Smooth muscle cell (in vitro differentiated cells): ENCODE data around the gene SSBP3. TPM values are rescaled to one million over a fixed set of nuclear protein-coding genes. Genes with fewer than 3 reads are reported as not detected.

ENCODE experiments used
- DNase-seq: peaks from one replicate; lab custom pipeline; 2025; ENCODE audit not compliant: unreplicated experiment; lab: John Stamatoyannopoulos, UW
- H2AFZ ChIP-seq: fragments of 200-600 bp; sonication (generic); 2 replicates; pipeline ENCODE4 v1.6.0; 2016; ENCODE audit warnings: antibody characterized with exemption, low read depth, mild to moderate bottlenecking
- H3F3A ChIP-seq: fragments of 200-600 bp; sonication (generic); 2 replicates; pipeline ENCODE4 v1.6.0; 2017; ENCODE audit warnings: antibody characterized with exemption, low read depth
- H3K27ac ChIP-seq: fragments of 200-600 bp; sonication (generic); 2 replicates; pipeline ENCODE4 v1.5.1; 2016; ENCODE audit warnings: low read depth, mild to moderate bottlenecking
- H3K27me3 ChIP-seq: fragments of 200-600 bp; sonication (generic); 2 replicates; pipeline ENCODE4 v1.6.1; 2016; ENCODE audit warnings: low read depth, mild to moderate bottlenecking
- H3K36me3 ChIP-seq: fragments of 200-600 bp; sonication (generic); 2 replicates; pipeline ENCODE4 v1.5.1; 2016; ENCODE audit warnings: low read depth
- H3K4me1 ChIP-seq: fragments of 200-600 bp; sonication (generic); 2 replicates; pipeline ENCODE4 v1.5.1; 2016; ENCODE audit warnings: low read depth
- H3K4me2 ChIP-seq: fragments of 200-600 bp; sonication (generic); 2 replicates; pipeline ENCODE4 v1.6.0; 2016; ENCODE audit warnings: mild to moderate bottlenecking
- H3K4me3 ChIP-seq: fragments of 200-600 bp; sonication (generic); 2 replicates; pipeline ENCODE4 v1.5.1; 2016; ENCODE audit warnings: mild to moderate bottlenecking
- H3K79me2 ChIP-seq: fragments of 200-600 bp; sonication (generic); 2 replicates; pipeline ENCODE4 v1.6.0; 2016; ENCODE audit warnings: low read depth, mild to moderate bottlenecking
- H3K9ac ChIP-seq: fragments of 200-600 bp; sonication (generic); 2 replicates; pipeline ENCODE4 v1.6.0; 2016; ENCODE audit warnings: low read depth
- H3K9me3 ChIP-seq: fragments of 200-600 bp; sonication (generic); replicated peaks from 2 replicates; pipeline ENCODE4 v1.5.1; 2016; ENCODE audit warnings: low read depth
- H4K20me1 ChIP-seq: fragments of 200-600 bp; sonication (generic); 2 replicates; pipeline ENCODE4 v1.6.0; 2016; ENCODE audit warnings: low read depth
- WGBS: methylation state at CpG from one replicate; pipeline ENCODE4 v1.1.7; 2016; ENCODE audit warnings: low lambda C conversion rate; 5-methylcytosine and 5-hydroxymethylcytosine counted together
- polyA plus RNA-seq: library from polyadenylated mRNA; unstranded; fragments of >200 nt; fragmentation: Nextera tagmentation; extraction: Ambion mirVana; gene quantifications from 2 replicates; pipeline ENCODE4 v1.2.1, GENCODE V29; 2016
- total RNA-seq: library from RNA; depleted of rRNA; stranded (reverse); fragments of >200 nt; gene quantifications from 2 replicates; pipeline ENCODE4 v1.2.3, GENCODE V29; 2014
- TF ChIP-seq, protein P1 (sequence below): fragments of 200-600 bp; sonication (generic); IDR thresholded peaks from 2 replicates; pipeline ENCODE4 v1.5.1; 2017; ENCODE audit warnings: borderline replicate concordance, mild to moderate bottlenecking, antibody characterized with exemption; ENCODE audit not compliant: insufficient read depth, poor library complexity, severe bottlenecking

The SSBP3 gene
- total and polyA plus RNA-seq, 2 experiments from 2014 or later = 26.5 to 30.1 TPM

GRCh38 chr1:54276617-54277450, 129.4 kb downstream of the SSBP3 start:
- Histone ChIP-seq H3K79me2 (peaks cover 40% of the 10 kb centered on the region), H3K9me3 (no peaks in the 10 kb centered on the region), H3F3A (peaks cover 6% of the 10 kb centered on the region), H4K20me1 (peaks cover 67% of the 10 kb centered on the region), H3K4me3 (no peak overlapping the region), H3K36me3 (no peaks in the 10 kb centered on the region), H3K4me1 (peaks cover 23% of the 10 kb centered on the region), H2AFZ (no peak overlapping the region), H3K9ac (no peak overlapping the region), H3K27me3 (no peaks in the 10 kb centered on the region), H3K4me2 (no peak overlapping the region), H3K27ac (no peak overlapping the region)
- TF ChIP-seq, protein P1, sequence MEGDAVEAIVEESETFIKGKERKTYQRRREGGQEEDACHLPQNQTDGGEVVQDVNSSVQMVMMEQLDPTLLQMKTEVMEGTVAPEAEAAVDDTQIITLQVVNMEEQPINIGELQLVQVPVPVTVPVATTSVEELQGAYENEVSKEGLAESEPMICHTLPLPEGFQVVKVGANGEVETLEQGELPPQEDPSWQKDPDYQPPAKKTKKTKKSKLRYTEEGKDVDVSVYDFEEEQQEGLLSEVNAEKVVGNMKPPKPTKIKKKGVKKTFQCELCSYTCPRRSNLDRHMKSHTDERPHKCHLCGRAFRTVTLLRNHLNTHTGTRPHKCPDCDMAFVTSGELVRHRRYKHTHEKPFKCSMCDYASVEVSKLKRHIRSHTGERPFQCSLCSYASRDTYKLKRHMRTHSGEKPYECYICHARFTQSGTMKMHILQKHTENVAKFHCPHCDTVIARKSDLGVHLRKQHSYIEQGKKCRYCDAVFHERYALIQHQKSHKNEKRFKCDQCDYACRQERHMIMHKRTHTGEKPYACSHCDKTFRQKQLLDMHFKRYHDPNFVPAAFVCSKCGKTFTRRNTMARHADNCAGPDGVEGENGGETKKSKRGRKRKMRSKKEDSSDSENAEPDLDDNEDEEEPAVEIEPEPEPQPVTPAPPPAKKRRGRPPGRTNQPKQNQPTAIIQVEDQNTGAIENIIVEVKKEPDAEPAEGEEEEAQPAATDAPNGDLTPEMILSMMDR = no peak
- no peak for DNase-seq
- 93% methylated on average over 11 of the region's 11 CpGs for WGBS

DNA sequence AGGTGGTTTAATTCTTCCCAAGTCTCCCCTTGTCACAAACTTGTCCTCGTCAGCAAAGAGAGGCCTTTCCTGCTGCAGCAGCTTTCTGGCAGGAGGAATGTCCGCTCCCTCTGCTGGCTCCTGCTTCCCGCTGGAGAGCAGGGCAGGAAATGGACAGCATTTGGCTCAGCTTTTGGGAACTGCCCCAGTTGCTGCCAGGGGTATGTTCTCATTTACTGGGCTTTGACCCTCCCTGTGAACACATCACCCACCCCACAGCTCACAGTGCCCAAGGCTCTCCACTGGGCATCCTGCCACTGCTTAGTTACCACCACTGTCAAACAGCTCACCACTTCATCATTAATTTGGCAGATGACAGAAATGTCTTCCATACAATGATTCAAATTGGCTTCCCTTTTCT, 130.8 kb downstream of the SSBP3 start:
- 92% methylated on average over 3 of the region's 3 CpGs for WGBS
- no peak overlapping the region for H2AFZ ChIP-seq
- no peaks in the 10 kb centered on the region for H3K27me3 ChIP-seq
- H3K9ac ChIP-seq = no peak overlapping the region
- H4K20me1 ChIP-seq = peaks cover 67% of the 10 kb centered on the region
- H3K27ac ChIP-seq = no peak overlapping the region
- H3K9me3 ChIP-seq = no peaks in the 10 kb centered on the region
- TF ChIP-seq, protein P1 = no peak
- H3K36me3 ChIP-seq = no peaks in the 10 kb centered on the region
- H3F3A ChIP-seq = peaks cover 6% of the 10 kb centered on the region
- H3K79me2 ChIP-seq = peaks cover 39% of the 10 kb centered on the region
- no peak for DNase-seq
- H3K4me1 ChIP-seq = peaks cover 23% of the 10 kb centered on the region
- H3K4me2 ChIP-seq = no peak overlapping the region
- no peak overlapping the region for H3K4me3 ChIP-seq

GRCh38 chr1:54274881-54275280, 131.3 kb downstream of the SSBP3 start:
- TF ChIP-seq, protein P1 = no peak
- H3K9ac ChIP-seq = no peak overlapping the region
- no peak for DNase-seq
- no peaks in the 10 kb centered on the region for H3K9me3 ChIP-seq
- no peaks in the 10 kb centered on the region for H3K27me3 ChIP-seq
- no peak overlapping the region for H2AFZ ChIP-seq
- peaks cover 23% of the 10 kb centered on the region for H3K4me1 ChIP-seq
- peaks cover 69% of the 10 kb centered on the region for H4K20me1 ChIP-seq
- H3K79me2 ChIP-seq = peaks cover 39% of the 10 kb centered on the region
- no peak overlapping the region for H3K4me2 ChIP-seq
- no peaks in the 10 kb centered on the region for H3K36me3 ChIP-seq
- WGBS = 92% methylated on average over 10 of the region's 11 CpGs
- no peak overlapping the region for H3K4me3 ChIP-seq
- peaks cover 1% of the 10 kb centered on the region for H3F3A ChIP-seq
- no peak overlapping the region for H3K27ac ChIP-seq

DNA sequence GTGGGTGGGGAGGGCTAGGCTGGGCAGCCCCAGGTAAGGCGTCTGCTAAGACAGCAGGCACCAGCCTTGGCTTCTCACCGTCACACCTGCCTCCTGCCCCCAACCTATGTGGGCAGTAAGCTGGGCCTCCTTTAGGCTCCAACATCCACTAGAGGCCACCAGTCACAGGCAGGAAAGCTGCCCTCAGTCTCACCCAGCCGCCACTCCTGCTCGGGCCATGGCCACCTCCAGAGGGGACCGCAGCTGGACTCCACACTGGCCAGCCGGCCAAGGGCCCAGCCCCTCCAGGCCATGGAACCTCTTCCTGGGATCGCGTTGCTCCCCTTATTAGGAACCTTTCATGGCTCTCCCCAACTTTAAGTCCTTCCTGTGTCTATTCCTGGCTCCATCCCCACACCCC, 131.7 kb downstream of the SSBP3 start:
- no peaks in the 10 kb centered on the region for H3K36me3 ChIP-seq
- peaks cover 23% of the 10 kb centered on the region for H3K4me1 ChIP-seq
- 90% methylated on average over 8 of the region's 8 CpGs for WGBS
- H4K20me1 ChIP-seq = peaks cover 69% of the 10 kb centered on the region
- H3K9ac ChIP-seq = no peak overlapping the region
- no peaks in the 10 kb centered on the region for H3F3A ChIP-seq
- TF ChIP-seq, protein P1 = no peak
- peaks cover 40% of the 10 kb centered on the region for H3K79me2 ChIP-seq
- H3K27me3 ChIP-seq = no peaks in the 10 kb centered on the region
- H3K4me2 ChIP-seq = no peak overlapping the region
- H3K9me3 ChIP-seq = no peaks in the 10 kb centered on the region
- H3K27ac ChIP-seq = no peak overlapping the region
- H2AFZ ChIP-seq = no peak overlapping the region
- H3K4me3 ChIP-seq = no peak overlapping the region
- DNase-seq = no peak
